ENCODE measurements around the gene RASIP1. TPM values are rescaled to one million over a fixed set of nuclear protein-coding genes. Genes with fewer than 3 reads are reported as not detected.

The RASIP1 gene
- total and polyA plus RNA-seq, 11 donors: 10.0 to 28.1 (median 15.3) TPM

GRCh38 chr19:48745208-48745995 is 5.0 kb upstream of the RASIP1 start:
- intact Hi-C loops (cut with DNase I): no loop called here
- DNase-seq: peak in 4 of 5 donors; percentile 60 to 69 (median 60)
- peaks cover 0 to 8% (median 0%) of the 10 kb centered on the region in 9 donors for H3K27me3 ChIP-seq

GRCh38 chr19:48742096-48742495 is 1.7 kb upstream of the RASIP1 start:
- peaks cover 0 to under 1% (median 0%) of the 10 kb centered on the region in 9 donors for H3K36me3 ChIP-seq
- DNase-seq (peak in 1 of 5 donors; percentile 12), ATAC-seq (no peak)
- WGBS, 4 donors: 89 to 96% (median 91%) methylated on average over 11 of the region's 11 CpGs
- no peak overlapping the region for H3K4me3 ChIP-seq
- no peaks in the 10 kb centered on the region for H3K9me3 ChIP-seq
- H3K4me1 ChIP-seq: peaks cover 0 to 41% (median 17%) of the 10 kb centered on the region in 12 donors
- peak overlapping the region; percentile 82 to 99 (median 90) for H3K27ac ChIP-seq
- H3K27me3 ChIP-seq: peaks cover 0 to 19% (median 0%) of the 10 kb centered on the region in 9 donors
- no peak for TF ChIP-seq CTCF (IDR thresholded peaks at IDR 0.05)
- TF ChIP-seq POLR2A (IDR thresholded peaks at IDR 0.05): no peak
- intact Hi-C loops (cut with DNase I): no loop called here

More at GRCh38 chr19:48745208-48745995, 5.0 kb upstream of the RASIP1 start:
- TF ChIP-seq POLR2A (IDR thresholded peaks at IDR 0.05): no peak
- no peak for TF ChIP-seq CTCF (IDR thresholded peaks at IDR 0.05)
- peaks cover 0 to 26% (median 9%) of the 10 kb centered on the region in 12 donors for H3K4me1 ChIP-seq
- peaks cover 0 to 5% (median 0%) of the 10 kb centered on the region in 9 donors for H3K36me3 ChIP-seq
- H3K9me3 ChIP-seq: no peaks in the 10 kb centered on the region
- peak overlapping the region in 2 of 12 donors; percentile 86 to 87 for H3K27ac ChIP-seq
- peak overlapping the region in 1 of 12 donors; percentile 10 for H3K4me3 ChIP-seq
- WGBS, 4 donors: 33 to 46% (median 43%) methylated on average over 33 of the region's 33 CpGs
- ATAC-seq: peak in 2 of 4 donors; percentile 28 to 43

- H3K4me1 ChIP-seq: peaks cover 0 to 36% (median 16%) of the 10 kb centered on the region in 12 donors
Measured at GRCh38 chr19:48741129-48741999, 954 bp upstream of the RASIP1 start.

More at GRCh38 chr19:48741129-48741999, 954 bp upstream of the RASIP1 start:
- no peaks in the 10 kb centered on the region for H3K9me3 ChIP-seq
- peaks cover 0 to 19% (median 0%) of the 10 kb centered on the region in 9 donors for H3K27me3 ChIP-seq
- H3K36me3 ChIP-seq: peaks cover 0 to 6% (median 0%) of the 10 kb centered on the region in 9 donors
- ATAC-seq: peak; percentile 16 to 71 (median 32)
- H3K4me3 ChIP-seq: peak overlapping the region in 10 of 12 donors; percentile 60 to 95 (median 74)
- H3K27ac ChIP-seq: peak overlapping the region; percentile 82 to 99 (median 90)
- DNase-seq: peak; percentile 65 to 87 (median 71)
- intact Hi-C loops (cut with DNase I): no loop called here
- peak in 1 of 2 donors; percentile 60 for TF ChIP-seq POLR2A (IDR thresholded peaks at IDR 0.05)
- TF ChIP-seq CTCF (IDR thresholded peaks at IDR 0.05): no peak
- 27 to 42% (median 32%) methylated on average over 27 to 35 of the region's 35 CpGs for WGBS, 4 donors

Measured in heart left ventricle (tissue), 16 donors.